ENCODE results near the gene ZP2.

- no peak for TF ChIP-seq CTCF (IDR thresholded peaks at IDR 0.05)
- no peak for TF ChIP-seq POLR2A (IDR thresholded peaks at IDR 0.05)
These were observed 25.6 kb downstream of the ZP2 start for GRCh38 chr16:21185659-21186325.

All from testis (tissue), 2 donors.